Fibroblast of lung (primary cell): Measurements from ENCODE around the gene HIPK2. TPM values are rescaled to one million over a fixed set of nuclear protein-coding genes. Genes with fewer than 3 reads are reported as not detected.

Experiments
- DNase-seq, 2 donors: peaks; one replicate each; pipeline versions ENCODE4 v3.0.0 to v3.0.0-alpha.2; 2010; ENCODE audit warnings: low read depth in 2 of 2
- H2AFZ ChIP-seq: 2 replicates; pipeline ENCODE4 v1.5.1; 2012; ENCODE audit warnings: low read length, control low read depth, inconsistent platforms
- H3K27ac ChIP-seq: 2 replicates; pipeline ENCODE4 v1.5.1; 2011; ENCODE audit warnings: low read length, control low read depth; ENCODE audit not compliant: insufficient read depth
- H3K27me3 ChIP-seq: 2 replicates; pipeline ENCODE4 v1.5.1; 2011; ENCODE audit warnings: mild to moderate bottlenecking, low read length; ENCODE audit not compliant: control insufficient read depth, insufficient read depth
- H3K36me3 ChIP-seq: 2 replicates; pipeline ENCODE4 v1.5.1; 2011; ENCODE audit warnings: low read length; ENCODE audit not compliant: control insufficient read depth, insufficient read depth
- H3K4me1 ChIP-seq: 2 replicates; pipeline ENCODE4 v1.5.1; 2011; ENCODE audit warnings: low read length; ENCODE audit not compliant: control insufficient read depth, insufficient read depth; ENCODE audit errors: extremely low read depth
- H3K4me2 ChIP-seq: 2 replicates; pipeline ENCODE4 v1.5.1; 2011; ENCODE audit warnings: low read length, control low read depth; ENCODE audit not compliant: insufficient read depth; ENCODE audit errors: extremely low read depth
- H3K4me3 ChIP-seq, 4 experiments: fragments of 200-600 bp in 1 of 4; sonication (generic) in 1 of 4; replicated peaks in 1 of 4; 2 replicates each; pipeline ENCODE4 v1.5.1; 2011 to 2016; ENCODE audit warnings: low read length in 4 of 4, low read depth in 3 of 4, mild to moderate bottlenecking in 3 of 4, control low read depth in 2 of 4, inconsistent platforms in 1 of 4, mixed read lengths in 1 of 4; ENCODE audit not compliant: insufficient read depth in 1 of 4; ENCODE audit errors: control extremely low read depth in 1 of 4
- H3K79me2 ChIP-seq: 2 replicates; pipeline ENCODE4 v1.5.1; 2012; ENCODE audit warnings: mild to moderate bottlenecking, low read length, inconsistent platforms; ENCODE audit not compliant: control insufficient read depth, insufficient read depth
- H3K9ac ChIP-seq: 2 replicates; pipeline ENCODE4 v1.5.1; 2011; ENCODE audit warnings: mild to moderate bottlenecking, low read length, control low read depth; ENCODE audit not compliant: insufficient read depth
- H3K9me3 ChIP-seq: 2 replicates; pipeline ENCODE4 v1.5.1; 2012; ENCODE audit warnings: low read depth, low read length; ENCODE audit not compliant: control insufficient read depth, insufficient read depth
- H4K20me1 ChIP-seq: 2 replicates; pipeline ENCODE4 v1.5.1; 2011; ENCODE audit warnings: low read length; ENCODE audit not compliant: control insufficient read depth, insufficient read depth; ENCODE audit errors: extremely low read depth
- CTCF ChIP-seq, 2 donors: IDR thresholded peaks in 1 of 2; conservative IDR thresholded peaks in 1 of 2; 1 replicate in 1 of 2; 2 replicates in 1 of 2; pipeline ENCODE4 v1.5.1; 2011 to 2012; ENCODE audit warnings: low read length in 2 of 2, control low read depth in 1 of 2, inconsistent platforms in 1 of 2, low read depth in 1 of 2, mild to moderate bottlenecking in 1 of 2
- EZH2 ChIP-seq: IDR thresholded peaks from 2 replicates; pipeline ENCODE4 v1.5.1; 2012; ENCODE audit warnings: low read length, control low read depth, mild to moderate bottlenecking; ENCODE audit errors: missing control alignments
- polyA plus RNA-seq, 2 donors: library from polyadenylated mRNA; depleted of rRNA in 1 of 2; stranded (reverse) in 1 of 2; unstranded in 1 of 2; fragments of >200 nt; gene quantifications; 2 replicates each; pipeline ENCODE4 v1.2.1, GENCODE V29; 2011 to 2012; ENCODE audit warnings: missing spikeins in 1 of 2
- total RNA-seq: library from RNA; depleted of rRNA; stranded (reverse); fragments of >200 nt; gene quantifications from 2 replicates; pipeline ENCODE4 v1.2.1, GENCODE V29; 2014

The HIPK2 gene
- total and polyA plus RNA-seq, 2 donors (not counting 1 experiment from before 2014, with no cell fraction given), result 10.1 to 11.1 TPM

- Histone ChIP-seq H3K4me3 (no peak overlapping the region), H3K4me2 (no peak overlapping the region), H2AFZ (no peak overlapping the region), H3K27ac (peak overlapping the region; percentile 70), H3K9me3 (no peaks in the 10 kb centered on the region), H3K36me3 (no peaks in the 10 kb centered on the region), H3K79me2 (peaks cover 69% of the 10 kb centered on the region), H3K9ac (no peak overlapping the region), H3K4me1 (peaks cover 35% of the 10 kb centered on the region), H3K27me3 (no peaks in the 10 kb centered on the region), H4K20me1 (no peaks in the 10 kb centered on the region)
- TF ChIP-seq CTCF (conservative IDR thresholded peaks at IDR 0.05 in 1 of 2, IDR thresholded peaks at IDR 0.05 in 1 of 2; ENCODE audit: low read depth in 1 of 2, low read length in 2 of 2), result no peak
- no peak for TF ChIP-seq EZH2
- peak in 1 of 2 donors; percentile 28 for DNase-seq
Observed at GRCh38 chr7:139733751-139734150, 44.0 kb downstream of the HIPK2 start.

GRCh38 chr7:139732471-139733167 lies 45.2 kb downstream of the HIPK2 start:
- Histone ChIP-seq H3K9ac (no peak overlapping the region), H3K4me2 (peak overlapping the region; percentile 49), H3K4me3 (no peak overlapping the region), H3K4me1 (peaks cover 30% of the 10 kb centered on the region), H4K20me1 (no peaks in the 10 kb centered on the region), H3K79me2 (peaks cover 65% of the 10 kb centered on the region), H3K27ac (peak overlapping the region; percentile 40), H3K27me3 (no peaks in the 10 kb centered on the region), H3K36me3 (no peaks in the 10 kb centered on the region), H2AFZ (no peak overlapping the region), H3K9me3 (no peaks in the 10 kb centered on the region)
- no peak for TF ChIP-seq EZH2
- no peak for TF ChIP-seq CTCF (conservative IDR thresholded peaks at IDR 0.05 in 1 of 2, IDR thresholded peaks at IDR 0.05 in 1 of 2; ENCODE audit: low read depth in 1 of 2, low read length in 2 of 2)
- DNase-seq, result no peak

- peak; percentile 83 to 96 for DNase-seq
- H3K27me3 ChIP-seq, result no peaks in the 10 kb centered on the region
- H4K20me1 ChIP-seq, result no peaks in the 10 kb centered on the region
- no peak overlapping the region for H2AFZ ChIP-seq
- peaks cover 60% of the 10 kb centered on the region for H3K79me2 ChIP-seq
- H3K9ac ChIP-seq, result no peak overlapping the region
- H3K4me3 ChIP-seq, result peak overlapping the region in 1 of 4 experiments; percentile 19
- H3K36me3 ChIP-seq, result no peaks in the 10 kb centered on the region
- peak overlapping the region; percentile 55 for H3K27ac ChIP-seq
- H3K4me2 ChIP-seq, result peak overlapping the region; percentile 68
- TF ChIP-seq CTCF (conservative IDR thresholded peaks at IDR 0.05 in 1 of 2, IDR thresholded peaks at IDR 0.05 in 1 of 2; ENCODE audit: low read depth in 1 of 2, low read length in 2 of 2) (no peak), EZH2 (no peak)
- H3K9me3 ChIP-seq, result no peaks in the 10 kb centered on the region
- peaks cover 31% of the 10 kb centered on the region for H3K4me1 ChIP-seq
Observed at GRCh38 chr7:139731802-139732470, 45.9 kb downstream of the HIPK2 start.
